Right lobe of liver (tissue), 4 donors: ENCODE measurements around the gene CPLX3.

Experiments used
- POLR2A ChIP-seq: fragments of 450-650 bp; IDR thresholded peaks from one replicate; pipeline ENCODE4 v1.6.1; 2017; ENCODE audit warnings: antibody characterized with exemption, mild to moderate bottlenecking
- TF ChIP-seq, protein P1 (sequence below), 4 donors: fragments of 200-600 bp in 3 of 4; fragments of 450-650 bp in 1 of 4; IDR thresholded peaks; one replicate each; pipeline versions ENCODE4 v1.5.1 to v1.8.0; 2016 to 2022; ENCODE audit warnings: antibody characterized with exemption in 4 of 4, mild to moderate bottlenecking in 2 of 4
- donor health status: DM: no; HTN: no; CAD: no.
- donor health status: DM: no; HTN: no; CAD: no.
- donor health status: DM: no; HTN: yes; CAD: no.

DNA sequence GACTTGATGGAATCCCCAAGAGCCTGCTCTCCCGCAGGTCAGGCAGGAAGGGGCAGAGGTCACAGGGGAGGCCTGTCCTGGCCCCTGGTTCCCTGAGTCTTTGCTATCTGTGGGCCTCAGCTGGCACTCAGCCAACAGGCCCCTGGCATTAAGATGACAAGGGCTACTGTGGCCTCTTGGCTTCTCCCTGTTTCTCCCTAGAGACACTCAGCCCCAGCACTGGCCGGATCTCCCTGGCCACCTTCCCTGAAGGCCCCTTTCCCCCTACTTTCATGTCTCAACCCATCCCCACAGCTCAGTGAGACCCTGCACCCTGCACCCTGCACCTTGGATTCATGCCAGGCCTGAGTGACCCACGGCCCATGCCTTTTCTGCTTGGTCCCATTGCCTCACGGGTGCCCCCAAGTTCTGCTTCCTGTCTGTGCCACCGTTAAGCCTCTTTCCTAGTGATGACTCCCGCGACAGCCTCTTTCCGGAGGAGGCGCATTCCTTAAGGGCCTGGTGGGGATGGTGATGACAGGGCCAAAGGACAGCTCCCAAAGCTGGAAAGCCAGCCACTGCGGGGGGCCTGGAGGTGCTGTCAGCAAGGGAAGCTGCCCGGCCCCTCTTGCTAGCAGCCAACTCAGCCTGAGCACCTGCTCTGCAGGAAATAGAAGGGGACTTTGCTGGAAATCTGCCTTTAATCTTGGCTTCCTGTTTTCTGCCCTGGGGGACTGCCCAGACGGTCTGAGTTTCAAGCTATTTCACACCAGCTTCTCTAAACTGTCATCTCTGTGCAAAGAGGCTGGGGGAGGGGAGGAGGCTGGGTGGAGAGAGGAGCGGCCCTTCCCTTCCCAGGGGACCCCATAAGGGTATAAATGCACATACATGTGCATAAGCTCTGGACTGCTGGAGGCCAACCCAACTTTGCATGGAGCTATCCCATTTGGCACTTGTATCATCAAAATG lies 49.3 kb upstream of the CPLX3 start:
- TF ChIP-seq, protein P1, sequence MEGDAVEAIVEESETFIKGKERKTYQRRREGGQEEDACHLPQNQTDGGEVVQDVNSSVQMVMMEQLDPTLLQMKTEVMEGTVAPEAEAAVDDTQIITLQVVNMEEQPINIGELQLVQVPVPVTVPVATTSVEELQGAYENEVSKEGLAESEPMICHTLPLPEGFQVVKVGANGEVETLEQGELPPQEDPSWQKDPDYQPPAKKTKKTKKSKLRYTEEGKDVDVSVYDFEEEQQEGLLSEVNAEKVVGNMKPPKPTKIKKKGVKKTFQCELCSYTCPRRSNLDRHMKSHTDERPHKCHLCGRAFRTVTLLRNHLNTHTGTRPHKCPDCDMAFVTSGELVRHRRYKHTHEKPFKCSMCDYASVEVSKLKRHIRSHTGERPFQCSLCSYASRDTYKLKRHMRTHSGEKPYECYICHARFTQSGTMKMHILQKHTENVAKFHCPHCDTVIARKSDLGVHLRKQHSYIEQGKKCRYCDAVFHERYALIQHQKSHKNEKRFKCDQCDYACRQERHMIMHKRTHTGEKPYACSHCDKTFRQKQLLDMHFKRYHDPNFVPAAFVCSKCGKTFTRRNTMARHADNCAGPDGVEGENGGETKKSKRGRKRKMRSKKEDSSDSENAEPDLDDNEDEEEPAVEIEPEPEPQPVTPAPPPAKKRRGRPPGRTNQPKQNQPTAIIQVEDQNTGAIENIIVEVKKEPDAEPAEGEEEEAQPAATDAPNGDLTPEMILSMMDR (IDR thresholded peaks at IDR 0.05) = no peak
- TF ChIP-seq POLR2A = no peak
